ENCODE measurements around the gene DDX47.
"Not testable (repeated sequence)": the region's sequence is repeated elsewhere in the genome, so short reads cannot be mapped to it uniquely, and the experiment has no call there.

Gene DDX47

DNA sequence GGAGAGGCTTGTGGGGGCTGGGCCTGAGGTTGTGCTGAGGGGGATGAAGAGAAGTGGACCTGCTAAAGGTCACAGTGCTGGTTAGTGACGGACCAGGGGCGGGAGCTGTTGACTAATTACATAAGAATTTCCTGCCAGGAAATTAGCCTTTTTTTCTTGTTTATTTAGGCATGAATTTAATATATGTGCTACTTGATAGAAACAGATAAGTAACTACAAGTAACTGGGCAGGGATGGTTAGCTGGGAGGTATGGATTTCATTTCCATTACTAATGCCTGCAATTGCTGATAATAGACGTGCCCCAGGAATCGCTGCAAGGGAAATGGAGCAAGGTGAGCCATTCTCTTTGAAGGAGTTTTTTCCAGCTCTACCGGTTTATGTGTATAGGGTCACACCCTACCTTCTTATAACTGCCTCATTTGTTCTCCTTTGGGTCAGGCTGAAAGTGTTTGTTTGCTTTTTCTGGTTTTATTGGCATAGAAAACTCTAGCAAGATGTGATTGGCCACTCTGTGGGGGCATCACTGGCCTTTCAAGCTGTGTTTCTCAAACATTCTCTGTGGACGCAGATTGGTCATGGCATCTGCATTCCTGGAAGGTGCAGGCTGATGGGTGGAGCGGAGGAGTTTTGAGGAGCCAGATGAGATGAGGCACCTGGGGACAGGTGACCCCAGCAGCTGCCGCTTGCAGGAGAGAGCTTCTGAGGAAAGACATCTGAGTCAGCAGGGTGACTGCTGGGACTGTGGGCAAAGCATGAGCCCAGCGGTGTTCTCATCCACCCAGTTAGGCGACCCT, 59.2 kb downstream of the DDX47 start:
- DNase-seq (ENCODE audit: low read depth) = peak; percentile 20

GRCh38 chr12:12872934-12873275, 59.8 kb downstream of the DDX47 start:
- DNase-seq (ENCODE audit: low read depth) = no peak

DNA sequence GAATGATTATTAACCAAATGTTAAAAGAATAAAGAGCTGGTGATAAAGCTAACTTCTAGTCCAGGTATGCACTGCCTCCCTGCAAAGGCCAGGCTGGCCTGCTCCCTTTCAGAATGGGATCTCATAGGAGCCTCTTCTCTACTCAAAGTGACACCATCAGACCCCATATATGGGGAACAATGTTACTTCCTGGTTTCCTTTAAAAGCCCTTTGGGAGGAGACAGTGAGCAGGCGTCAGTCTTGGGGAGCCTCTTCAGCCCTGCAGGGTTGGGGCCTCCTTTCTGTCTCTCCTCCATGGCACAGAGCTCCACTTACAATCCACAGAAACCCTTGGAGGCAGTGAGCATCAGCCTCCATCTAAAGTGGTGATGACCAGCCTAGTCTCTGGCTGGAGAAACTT, 60.9 kb downstream of the DDX47 start:
- no peak for DNase-seq (ENCODE audit: low read depth)

- DNase-seq (ENCODE audit: low read depth) = not testable (repeated sequence)
These were observed 62.2 kb downstream of the DDX47 start for GRCh38 chr12:12875301-12875700.

- DNase-seq (ENCODE audit: low read depth) = no peak
These were observed 64.1 kb downstream of the DDX47 start for GRCh38 chr12:12877153-12877768.

GRCh38 chr12:12877781-12878455, 64.8 kb downstream of the DDX47 start:
- peak; percentile 34 for DNase-seq (ENCODE audit: low read depth)
